H1 (cell line): ENCODE data around the gene EIF2B5. TPM values are rescaled to one million over a fixed set of nuclear protein-coding genes. Genes with fewer than 3 reads are reported as not detected.

Source experiments
- CTCF ChIA-PET: fragments of 300-600 bp; sonication (Branson Sonifier 250); formaldehyde crosslinking; loops from one replicate; lab custom pipeline; 2021; ENCODE audit not compliant: partially characterized antibody; lab: Charles Lee
- POLR2A ChIA-PET: fragments of 300-600 bp; sonication (Branson Sonifier 250); formaldehyde crosslinking; loops from one replicate; lab custom pipeline; 2021; ENCODE audit warnings: inconsistent platforms; ENCODE audit not compliant: partially characterized antibody; lab: Charles Lee
- DNase-seq, 2 experiments: peaks; one replicate each; pipeline versions ENCODE4 v3.0.0 to v3.0.0-alpha.2; 2010 to 2022; ENCODE audit warnings: low spot score in 2 of 2, low read depth in 1 of 2, mixed read lengths in 1 of 2
- FAIRE-seq: peaks from 2 replicates; lab custom pipeline; 2011; peaks lifted over from hg19 to GRCh38; lab: Jason Lieb, UNC
- H2AFZ ChIP-seq: 2 replicates; pipeline ENCODE4 v1.8.1; 2012; ENCODE audit warnings: low read length, inconsistent platforms
- H2AK5ac ChIP-seq: 2 replicates; pipeline ENCODE4 v1.6.1; 2013; ENCODE audit warnings: low read depth, low read length
- H2BK120ac ChIP-seq: replicated peaks from 2 replicates; pipeline ENCODE3; 2013; ENCODE audit warnings: low read depth, low read length, inconsistent platforms
- H2BK12ac ChIP-seq: 2 replicates; pipeline ENCODE4 v1.6.1; 2013; ENCODE audit warnings: low read depth, low read length
- H2BK15ac ChIP-seq: 2 replicates; pipeline ENCODE4 v1.6.1; 2013; ENCODE audit warnings: low read length
- H2BK20ac ChIP-seq: 2 replicates; pipeline ENCODE4 v1.6.1; 2013; ENCODE audit warnings: low read length
- H2BK5ac ChIP-seq: 2 replicates; pipeline ENCODE4 v1.6.1; 2013; ENCODE audit warnings: low read depth, low read length
- H3K14ac ChIP-seq: 2 replicates; pipeline ENCODE4 v1.6.1; 2013; ENCODE audit warnings: inconsistent platforms; ENCODE audit not compliant: insufficient read length
- H3K18ac ChIP-seq: 2 replicates; pipeline ENCODE4 v1.6.1; 2013; ENCODE audit warnings: low read length; ENCODE audit errors: extremely low read depth
- H3K23ac ChIP-seq: 2 replicates; pipeline ENCODE4 v1.6.1; 2013; ENCODE audit warnings: inconsistent platforms; ENCODE audit not compliant: insufficient read length
- H3K23me2 ChIP-seq: 2 replicates; pipeline ENCODE4 v1.6.1; 2013; ENCODE audit warnings: low read depth, low read length
- H3K27ac ChIP-seq: 2 replicates; pipeline ENCODE4 v1.6.1; 2011; ENCODE audit warnings: low read depth, low read length, inconsistent platforms
- H3K27me3 ChIP-seq, 4 experiments: replicated peaks in 1 of 4; 1 replicate in 1 of 4; 2 replicates in 3 of 4; pipeline versions ENCODE4 v1.6.1 to v1.8.1; 2011 to 2013; ENCODE audit warnings: low read length in 3 of 4, mild to moderate bottlenecking in 3 of 4, inconsistent platforms in 2 of 4, mixed read lengths in 2 of 4, moderate library complexity in 1 of 4; ENCODE audit not compliant: control insufficient read depth in 3 of 4, insufficient read depth in 3 of 4; ENCODE audit errors: extremely low read depth in 1 of 4
- H3K36me3 ChIP-seq, 4 experiments: 2 replicates each; pipeline versions ENCODE4 v1.6.1 to v1.8.1; 2011 to 2013; ENCODE audit warnings: mild to moderate bottlenecking in 4 of 4, low read length in 3 of 4, moderate library complexity in 2 of 4, control low read depth in 1 of 4, inconsistent platforms in 1 of 4; ENCODE audit not compliant: insufficient read depth in 4 of 4, control insufficient read depth in 2 of 4
- H3K4ac ChIP-seq: replicated peaks from 2 replicates; pipeline ENCODE3; 2013; ENCODE audit warnings: low read length, low read depth, mixed read lengths, inconsistent platforms; ENCODE audit not compliant: insufficient read length
- H3K4me1 ChIP-seq, 4 experiments: replicated peaks in 1 of 4; 1 replicate in 1 of 4; 2 replicates in 3 of 4; pipeline versions ENCODE4 v1.6.1 to v1.8.1; 2011 to 2013; ENCODE audit warnings: low read length in 3 of 4, inconsistent platforms in 2 of 4, mixed read lengths in 1 of 4; ENCODE audit not compliant: insufficient read depth in 4 of 4, control insufficient read depth in 3 of 4
- H3K4me2 ChIP-seq, 2 experiments: 2 replicates each; pipeline versions ENCODE4 v1.6.1 to v1.8.1; 2011 to 2013; ENCODE audit warnings: low read depth in 2 of 2, low read length in 2 of 2, control low read depth in 1 of 2, inconsistent platforms in 1 of 2, mild to moderate bottlenecking in 1 of 2; ENCODE audit not compliant: insufficient read depth in 1 of 2
- H3K4me3 ChIP-seq, 4 experiments: fragments of 200-600, 300-600 bp in 1 of 4; sonication (generic), shearing (Covaris generic), sonication (Bioruptor Twin) in 1 of 4; 2 replicates each; pipeline versions ENCODE4 v1.5.1 to v1.8.1; 2011 to 2016; ENCODE audit warnings: low read length in 4 of 4, low read depth in 3 of 4, control low read depth in 2 of 4, inconsistent platforms in 2 of 4, mild to moderate bottlenecking in 2 of 4, mixed read lengths in 1 of 4, moderate library complexity in 1 of 4; ENCODE audit not compliant: insufficient read depth in 2 of 4; ENCODE audit errors: extremely low read depth in 1 of 4
- H3K56ac ChIP-seq: replicated peaks from 2 replicates; pipeline ENCODE3; 2013; ENCODE audit warnings: low read depth, mild to moderate bottlenecking, mixed read lengths, low read length, inconsistent platforms; ENCODE audit not compliant: insufficient read length
- H3K79me1 ChIP-seq: 2 replicates; pipeline ENCODE4 v1.6.1; 2013; ENCODE audit warnings: low read depth, low read length, control low read depth
- H3K79me2 ChIP-seq, 2 experiments: 2 replicates each; pipeline versions ENCODE4 v1.6.1 to v1.8.1; 2012 to 2013; ENCODE audit warnings: low read length in 2 of 2, mild to moderate bottlenecking in 2 of 2, inconsistent platforms in 1 of 2; ENCODE audit not compliant: insufficient read depth in 2 of 2, control insufficient read depth in 1 of 2
- H3K9ac ChIP-seq, 4 experiments: replicated peaks in 1 of 4; 1 replicate in 1 of 4; 2 replicates in 3 of 4; pipeline versions ENCODE4 v1.6.1 to v1.8.1; 2011 to 2013; ENCODE audit warnings: low read depth in 3 of 4, low read length in 3 of 4, control low read depth in 2 of 4, mild to moderate bottlenecking in 2 of 4, moderate library complexity in 2 of 4, inconsistent platforms in 1 of 4; ENCODE audit errors: extremely low read depth in 1 of 4
- H3K9me3 ChIP-seq, 2 experiments: 2 replicates each; pipeline versions ENCODE4 v1.6.1 to v1.8.1; 2012 to 2013; ENCODE audit warnings: mild to moderate bottlenecking in 2 of 2, moderate library complexity in 2 of 2, control low read depth in 1 of 2, inconsistent platforms in 1 of 2, low read depth in 1 of 2, low read length in 1 of 2, mixed read lengths in 1 of 2; ENCODE audit not compliant: insufficient read depth in 2 of 2
- H4K20me1 ChIP-seq, 2 experiments: replicated peaks in 1 of 2; 2 replicates each; pipeline versions ENCODE3 to v1.8.1; 2011 to 2013; ENCODE audit warnings: inconsistent platforms in 2 of 2, low read length in 2 of 2, mild to moderate bottlenecking in 1 of 2; ENCODE audit not compliant: insufficient read depth in 2 of 2, control insufficient read depth in 1 of 2
- H4K5ac ChIP-seq: 2 replicates; pipeline ENCODE4 v1.6.1; 2013; ENCODE audit warnings: low read length, low read depth, mixed read lengths, inconsistent platforms; ENCODE audit not compliant: insufficient read length
- H4K8ac ChIP-seq: 2 replicates; pipeline ENCODE4 v1.8.0; 2013; ENCODE audit warnings: mild to moderate bottlenecking, moderate library complexity, low read length, inconsistent platforms; ENCODE audit not compliant: insufficient read depth; ENCODE audit errors: extremely low read depth
- H4K91ac ChIP-seq: replicated peaks from 2 replicates; pipeline ENCODE3; 2013; ENCODE audit warnings: low read length, mixed read lengths, inconsistent platforms; ENCODE audit not compliant: insufficient read length
- RBBP5 ChIP-seq: IDR thresholded peaks from 2 replicates; pipeline ENCODE4 v1.7.1; 2012; ENCODE audit warnings: low read depth, mild to moderate bottlenecking, inconsistent platforms, low read length, moderate library complexity, borderline replicate concordance
- WGBS, 2 experiments: shearing (Covaris generic) in 1 of 2; methylation state at CpG; one replicate each; pipeline versions ENCODE4 v1.1.6 to v1.1.7; 2013 to 2015; ENCODE audit warnings: low lambda C conversion rate in 2 of 2, mixed read lengths in 2 of 2, inconsistent platforms in 1 of 2, low coverage in 1 of 2, missing lambda C conversion rate in 1 of 2; ENCODE audit not compliant: insufficient replicate concordance in 2 of 2, insufficient coverage in 1 of 2, insufficient read length in 1 of 2; ENCODE audit errors: extremely low coverage in 1 of 2, missing lambda C conversion rate in 1 of 2; 5-methylcytosine and 5-hydroxymethylcytosine counted together
- polyA plus RNA-seq, 7 experiments: library from polyadenylated mRNA; depleted of rRNA in 3 of 7; stranded (reverse) in 5 of 7; unstranded in 2 of 7; fragments of >200 nt in 5 of 7; fragments of 200-250 nt in 2 of 7; gene quantifications; 1 replicate in 5 of 7; 2 replicates in 1 of 7; 4 replicates in 1 of 7; pipeline versions ENCODE4 v1.2.1 to v1.2.3, GENCODE V29; 2011 to 2013; ENCODE audit warnings: missing spikeins in 2 of 7, mixed read lengths in 2 of 7
- total RNA-seq: library from RNA; stranded (reverse); fragmentation: NEBNext Ultra II Directional; extraction: Animal tissue kit (Norgen Biotek cat#: 25700); gene quantifications from 2 replicates; pipeline ENCODE4 v1.2.1, GENCODE V29; 2021

The EIF2B5 gene
- total and polyA plus RNA-seq, 2 of the 8 experiments (the other 6 are each of a cell fraction or from before 2014, with no cell fraction given): 33.1 to 40.0 TPM

DNA sequence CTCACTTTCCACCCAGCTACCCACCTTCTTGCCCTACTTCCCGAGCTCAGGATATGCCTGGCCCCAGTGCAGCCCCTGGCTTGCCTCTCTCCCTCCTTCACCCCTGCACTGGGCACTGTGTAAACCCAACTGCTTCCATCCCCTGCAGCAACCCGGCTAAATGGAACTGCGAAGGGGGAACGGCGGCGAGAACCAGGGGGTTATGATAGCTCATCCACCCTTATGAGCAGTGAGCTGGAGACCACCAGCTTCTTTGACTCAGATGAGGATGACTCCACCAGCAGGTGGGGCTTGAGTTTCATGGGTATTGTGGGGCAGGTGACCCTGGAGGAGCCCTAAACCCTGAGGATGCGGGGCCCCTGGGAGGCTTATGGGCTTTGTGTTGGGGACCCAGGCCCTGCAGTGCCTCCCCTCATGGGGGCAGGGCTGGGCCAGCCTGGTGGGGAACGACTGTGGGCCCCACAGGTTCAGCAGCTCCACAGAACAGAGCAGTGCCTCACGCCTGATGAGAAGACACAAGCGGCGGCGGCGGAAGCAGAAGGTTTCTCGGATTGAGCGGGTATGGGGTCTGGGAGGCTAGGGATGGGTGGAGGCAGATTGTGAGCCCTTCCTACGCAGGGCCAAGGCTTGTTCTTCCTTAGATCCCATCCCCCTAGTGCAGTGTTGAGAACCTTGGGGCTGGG is 29.6 kb downstream of the EIF2B5 start:
- Histone ChIP-seq H4K20me1 (peaks cover 5 to 8% of the 10 kb centered on the region in 2 experiments), H3K18ac (no peak overlapping the region), H3K56ac (no peak overlapping the region), H3K4me2 (no peak overlapping the region), H2AFZ (no peak overlapping the region), H2BK120ac (no peak overlapping the region), H3K36me3 (peaks cover 7 to 44% (median 29%) of the 10 kb centered on the region in 4 experiments), H2BK15ac (no peak overlapping the region), H3K23ac (no peak overlapping the region), H3K23me2 (no peaks in the 10 kb centered on the region; the same call in 1 of the 2 replicates), H3K9ac (no peak overlapping the region), H3K4me3 (no peak overlapping the region), H4K5ac (no peak overlapping the region), H2BK12ac (no peak overlapping the region), H3K27me3 (no peaks in the 10 kb centered on the region), H2BK5ac (no peak overlapping the region), H3K4me1 (no peaks in the 10 kb centered on the region), H2BK20ac (no peak overlapping the region), H3K14ac (no peak overlapping the region), H3K27ac (no peak overlapping the region), H3K4ac (no peak overlapping the region), H2AK5ac (no peak overlapping the region), H3K9me3 (no peaks in the 10 kb centered on the region), H4K8ac (no peak overlapping the region), H3K79me1 (peaks cover 7% of the 10 kb centered on the region; the same call in 1 of the 2 replicates), H4K91ac (no peak overlapping the region), H3K79me2 (peaks cover 3 to 17% of the 10 kb centered on the region in 2 experiments; a peak in 3 of 4 replicates)
- WGBS, 2 experiments: 93% methylated on average over 16 of the region's 16 CpGs; no CpG with 5 or more reads in 1 of the 2 experiments
- ChIA-PET POLR2A (interaction anchor here (0.8 to 1.4 kb wide), 4 partner anchors 8 to 153 kb away, joined by 3 to 4 read pairs (median 4); partner anchors contain the start of gene DVL3), CTCF (interaction anchor here (1.0 to 2.3 kb wide), 8 partner anchors 8 to 184 kb away, joined by 3 to 10 read pairs (median 4); no protein-coding TSS in a partner anchor)
- no peak for DNase-seq
- FAIRE-seq: no peak
- TF ChIP-seq RBBP5: no peak
